GM12872 (cell line): ENCODE data around the gene IFNG.

Source experiments
- TF ChIP-seq, protein P1 (sequence below): IDR thresholded peaks from 3 replicates; pipeline ENCODE4 v1.5.1; 2011; ENCODE audit warnings: low read depth, mild to moderate bottlenecking, low read length, moderate library complexity; ENCODE audit not compliant: insufficient read depth

The IFNG gene

GRCh38 chr12:68159681-68160304 lies at the start of gene IFNG:
Gene IFNG, minus strand, starts transcription at chr12:68159740. Its CDS starts 125 bp downstream, at chr12:68159615.
- TF ChIP-seq, protein P1, sequence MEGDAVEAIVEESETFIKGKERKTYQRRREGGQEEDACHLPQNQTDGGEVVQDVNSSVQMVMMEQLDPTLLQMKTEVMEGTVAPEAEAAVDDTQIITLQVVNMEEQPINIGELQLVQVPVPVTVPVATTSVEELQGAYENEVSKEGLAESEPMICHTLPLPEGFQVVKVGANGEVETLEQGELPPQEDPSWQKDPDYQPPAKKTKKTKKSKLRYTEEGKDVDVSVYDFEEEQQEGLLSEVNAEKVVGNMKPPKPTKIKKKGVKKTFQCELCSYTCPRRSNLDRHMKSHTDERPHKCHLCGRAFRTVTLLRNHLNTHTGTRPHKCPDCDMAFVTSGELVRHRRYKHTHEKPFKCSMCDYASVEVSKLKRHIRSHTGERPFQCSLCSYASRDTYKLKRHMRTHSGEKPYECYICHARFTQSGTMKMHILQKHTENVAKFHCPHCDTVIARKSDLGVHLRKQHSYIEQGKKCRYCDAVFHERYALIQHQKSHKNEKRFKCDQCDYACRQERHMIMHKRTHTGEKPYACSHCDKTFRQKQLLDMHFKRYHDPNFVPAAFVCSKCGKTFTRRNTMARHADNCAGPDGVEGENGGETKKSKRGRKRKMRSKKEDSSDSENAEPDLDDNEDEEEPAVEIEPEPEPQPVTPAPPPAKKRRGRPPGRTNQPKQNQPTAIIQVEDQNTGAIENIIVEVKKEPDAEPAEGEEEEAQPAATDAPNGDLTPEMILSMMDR = no peak

DNA sequence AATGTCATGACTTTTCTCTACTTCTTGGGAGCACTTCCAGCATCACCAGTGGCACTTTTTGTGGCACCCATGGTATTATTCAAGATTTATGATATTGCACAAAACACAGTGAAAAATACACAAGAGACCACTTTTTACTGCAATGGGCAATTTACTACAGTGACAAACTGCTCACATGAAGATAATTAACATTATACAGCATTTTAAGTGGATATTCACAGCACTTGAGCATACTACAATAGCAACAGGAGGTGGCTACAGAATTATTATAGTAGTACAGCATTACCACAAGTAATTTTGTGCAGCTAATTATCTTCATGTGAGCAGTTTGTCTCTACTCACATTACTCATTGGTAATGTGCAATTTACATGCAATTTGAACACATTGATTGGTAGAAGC lies 47.7 kb upstream of the IFNG start:
- TF ChIP-seq, protein P1 = no peak

- TF ChIP-seq, protein P1 = no peak
These were observed 46.9 kb upstream of the IFNG start for GRCh38 chr12:68206446-68206845.

DNA sequence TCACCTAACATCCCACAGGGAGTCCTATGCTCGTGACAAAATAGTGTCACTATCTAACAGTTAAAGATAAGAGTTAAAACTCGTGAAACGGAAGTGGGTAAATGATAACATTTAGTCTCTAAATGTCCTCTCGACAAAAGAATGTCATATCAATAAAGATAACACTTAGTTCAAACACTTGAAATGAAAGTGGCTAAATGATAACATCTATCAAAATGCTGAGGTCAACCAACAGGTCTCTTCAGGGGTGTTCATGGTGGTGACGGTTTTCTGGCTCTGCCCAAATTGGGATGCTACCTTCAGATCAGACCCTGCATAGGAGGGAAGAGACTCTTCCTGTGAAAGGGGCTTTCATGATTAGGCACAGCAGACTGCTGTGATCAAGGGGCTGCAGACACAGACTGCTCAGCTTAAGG lies 43.9 kb upstream of the IFNG start:
- TF ChIP-seq, protein P1 = no peak

- TF ChIP-seq, protein P1 = no peak
These were observed 41.3 kb upstream of the IFNG start for GRCh38 chr12:68200854-68201253.

DNA sequence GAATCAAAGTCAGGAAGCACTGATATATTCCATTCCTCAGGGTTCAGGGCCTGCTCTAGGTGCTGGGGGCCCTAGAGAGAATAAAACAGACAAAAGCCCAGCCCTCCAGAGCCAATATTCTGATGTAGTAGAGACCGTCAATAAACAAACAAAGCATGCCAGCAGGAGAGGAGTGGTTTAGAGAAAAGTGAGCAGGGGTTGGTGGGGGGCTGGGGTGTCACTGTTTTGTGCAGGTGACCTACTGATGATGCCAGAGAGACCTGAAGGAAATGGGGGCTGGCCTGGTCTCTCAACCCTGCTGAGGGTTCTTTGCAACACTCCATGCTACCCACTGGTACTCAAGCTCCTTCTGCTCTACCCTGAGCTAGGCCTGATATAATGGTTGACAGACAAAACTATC lies 39.6 kb upstream of the IFNG start:
- TF ChIP-seq, protein P1 = no peak

DNA sequence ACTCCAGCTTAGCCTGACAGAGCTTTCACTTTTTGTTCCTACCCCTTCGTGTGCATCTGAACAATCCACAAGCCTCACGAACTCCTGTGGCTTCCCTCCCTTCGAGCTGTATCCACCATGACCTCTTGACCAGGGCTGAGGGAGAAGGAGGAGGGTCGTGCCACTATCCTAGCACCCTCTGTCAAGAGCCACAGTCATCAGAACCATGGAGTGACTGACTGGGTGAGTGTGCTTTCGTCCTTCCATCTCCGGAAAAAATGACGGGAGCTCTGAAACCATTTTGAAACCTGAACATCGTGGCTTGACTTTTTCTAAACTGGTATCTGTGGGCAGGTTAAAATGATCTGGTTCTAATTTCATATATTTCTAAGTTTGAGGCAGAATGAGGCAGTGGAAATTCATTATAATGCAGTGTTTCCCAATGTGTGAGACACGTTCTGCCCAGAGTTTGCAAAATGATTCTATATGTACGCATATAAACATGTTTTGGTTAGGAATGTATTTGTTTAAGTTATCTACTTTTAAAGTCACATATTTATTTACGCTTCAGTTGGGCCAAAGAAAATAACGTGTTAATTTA lies 39.1 kb upstream of the IFNG start:
- TF ChIP-seq, protein P1 = no peak
